ENCODE measurements around the gene SULT1A4.
"Not testable (repeated sequence)": the region's sequence is repeated elsewhere in the genome, so short reads cannot be mapped to it uniquely, and the experiment has no call there.

Gene SULT1A4

GRCh38 chr16:29459706-29460646 is at the start of gene SULT1A4:
Gene SULT1A4 (plus strand): TSS chr16:29459913. CDS start chr16:29461386, 1,473 bp downstream.
- not testable (repeated sequence) for DNase-seq (ENCODE audit: low read depth)

- DNase-seq (ENCODE audit: low read depth), result not testable (repeated sequence)
Measured at GRCh38 chr16:29423587-29423986, 36.1 kb upstream of the SULT1A4 start.

DNA sequence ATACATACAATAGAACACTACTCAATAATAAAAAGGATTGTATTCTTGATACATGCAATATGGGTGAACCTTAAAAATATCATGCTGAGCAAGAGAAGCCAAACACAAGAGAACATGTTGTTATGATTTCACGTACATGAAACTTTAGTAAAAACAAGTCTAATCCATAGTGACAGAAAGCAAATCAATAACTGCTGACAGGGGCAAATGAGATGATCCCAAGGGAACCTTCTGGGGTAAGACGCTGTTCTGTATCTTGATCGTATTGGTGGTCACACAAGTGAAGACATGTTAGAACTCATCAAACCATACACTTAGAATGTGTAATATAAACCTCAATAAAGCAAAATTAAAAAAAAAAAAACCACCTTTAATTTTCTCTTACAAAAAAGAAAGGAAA is 34.3 kb upstream of the SULT1A4 start:
- not testable (repeated sequence) for DNase-seq (ENCODE audit: low read depth)

- DNase-seq (ENCODE audit: low read depth), result not testable (repeated sequence)
Measured at GRCh38 chr16:29453754-29454153, 6.0 kb upstream of the SULT1A4 start.

DNA sequence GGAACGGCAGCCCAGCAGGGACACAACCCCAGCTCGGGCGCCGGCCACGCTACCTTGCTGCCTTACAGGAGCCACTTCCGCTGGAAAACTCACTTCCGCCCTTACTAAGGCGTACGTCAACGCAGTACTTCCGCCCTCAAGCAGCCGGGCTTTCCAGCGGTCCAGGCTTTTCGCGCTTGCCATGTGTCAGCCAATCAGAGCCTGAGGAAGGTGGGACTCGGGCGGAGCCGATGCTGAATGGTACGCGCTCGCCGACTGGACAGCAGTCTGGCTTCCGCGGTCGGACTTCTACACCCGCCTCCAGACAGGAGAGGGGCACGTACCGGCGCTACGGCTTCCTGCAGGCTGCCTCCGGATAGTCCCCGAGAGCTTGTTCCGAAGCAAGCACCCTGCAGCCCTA is 5.4 kb upstream of the SULT1A4 start, which contains the start of the genes BOLA2 and SLX1B:
Gene BOLA2 (minus strand): TSS at position 83 of the 400 bp plus-strand sequence. CDS start 98 bp downstream, outside the sequence.
Gene SLX1B (plus strand): TSS at position 265 of the 400 bp plus-strand sequence.
- not testable (repeated sequence) for DNase-seq (ENCODE audit: low read depth)

GRCh38 chr16:29454828-29455227 is 4.9 kb upstream of the SULT1A4 start:
- DNase-seq (ENCODE audit: low read depth), result not testable (repeated sequence)

- DNase-seq (ENCODE audit: low read depth), result not testable (repeated sequence)
Measured at GRCh38 chr16:29457660-29458059, 2.1 kb upstream of the SULT1A4 start.

GRCh38 chr16:29460647-29461030 is 926 bp downstream of the SULT1A4 start:
- not testable (repeated sequence) for DNase-seq (ENCODE audit: low read depth)

DNA sequence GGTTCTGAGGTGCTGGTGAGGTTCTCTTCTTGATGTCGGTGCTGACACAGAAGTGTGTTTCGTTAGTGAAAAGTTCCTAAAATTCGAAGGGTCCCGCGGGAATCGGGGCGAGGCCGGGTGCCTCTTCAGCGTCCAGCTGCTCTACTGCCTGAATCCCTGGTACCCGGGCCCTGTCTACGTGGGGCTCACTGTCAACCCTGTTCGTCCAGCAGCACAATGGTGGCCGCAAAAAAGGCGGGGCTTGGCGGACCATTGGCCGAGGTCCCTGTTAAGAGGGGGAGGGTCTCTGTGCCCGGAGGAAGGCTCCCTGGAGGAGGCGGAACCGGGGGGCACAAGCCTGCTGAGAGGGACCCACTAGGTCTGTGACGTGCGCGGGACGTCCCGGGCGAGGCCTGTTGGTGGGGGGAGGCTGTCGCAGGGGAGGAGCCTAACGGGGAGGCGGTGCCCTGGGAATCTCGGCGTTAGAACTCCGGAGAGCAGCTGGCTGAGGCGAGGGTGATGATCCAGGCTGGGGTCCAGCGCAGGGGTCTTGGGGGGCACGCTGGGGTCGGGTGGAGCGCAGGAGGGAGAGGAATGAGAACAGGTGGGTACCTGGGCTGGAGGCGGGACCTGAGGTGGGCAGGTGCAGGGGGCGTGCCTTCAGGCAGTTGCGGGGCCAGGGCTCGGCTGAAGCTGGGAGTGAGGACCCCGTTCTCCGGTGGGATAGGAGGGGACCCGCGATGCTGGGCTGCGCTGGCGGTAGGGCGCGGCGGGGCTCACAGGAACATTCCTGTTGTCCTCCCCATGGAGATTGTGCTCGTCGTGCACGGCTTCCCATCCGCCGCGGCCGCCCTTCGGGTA is 6.5 kb downstream of the SULT1A4 start:
- DNase-seq (ENCODE audit: low read depth), result not testable (repeated sequence)

DNA sequence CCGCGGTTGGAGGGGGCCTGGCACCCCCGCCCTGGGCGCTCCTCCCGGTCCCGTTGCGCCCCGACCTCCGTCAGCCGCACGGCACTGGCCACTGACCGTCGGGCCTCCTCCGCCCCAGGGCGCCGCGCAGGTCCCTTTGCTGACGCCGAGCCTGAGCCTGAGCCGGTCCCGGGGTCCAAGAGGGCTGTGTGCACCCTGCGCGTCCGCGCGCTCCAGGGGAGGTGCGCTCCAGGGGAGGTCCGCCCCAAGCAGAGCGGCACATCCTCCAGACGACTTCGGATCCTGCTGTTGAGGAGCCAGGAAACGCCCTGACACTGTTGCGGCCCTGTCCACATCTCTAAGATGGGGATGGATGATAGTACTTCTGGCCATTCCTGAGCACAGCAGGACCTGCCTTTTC is 7.2 kb downstream of the SULT1A4 start:
- DNase-seq (ENCODE audit: low read depth), result not testable (repeated sequence)

GRCh38 chr16:29467654-29468366 is 8.1 kb downstream of the SULT1A4 start:
- DNase-seq (ENCODE audit: low read depth), result not testable (repeated sequence)

- DNase-seq (ENCODE audit: low read depth), result not testable (repeated sequence)
Measured at GRCh38 chr16:29469660-29470059, 9.9 kb downstream of the SULT1A4 start.

GRCh38 chr16:29472065-29472464 is 12.4 kb downstream of the SULT1A4 start:
- DNase-seq (ENCODE audit: low read depth), result not testable (repeated sequence)

DNA sequence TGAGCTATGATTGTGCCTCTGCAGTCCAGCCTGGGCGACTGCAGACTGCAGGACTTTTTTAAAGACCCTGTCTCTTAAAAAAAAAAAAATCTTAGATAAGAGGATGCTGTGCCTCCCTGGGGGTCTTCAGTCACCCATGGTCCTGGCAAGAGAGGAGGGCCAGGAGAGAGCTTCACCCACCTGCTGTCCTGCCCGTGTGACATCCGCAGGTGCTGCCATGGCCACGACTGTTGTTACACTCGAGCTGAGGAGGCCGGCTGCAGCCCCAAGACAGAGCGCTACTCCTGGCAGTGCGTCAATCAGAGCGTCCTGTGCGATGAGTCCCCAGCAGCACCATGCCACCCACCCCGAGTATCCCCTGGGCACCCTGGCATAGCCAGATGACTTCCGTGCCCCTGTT is 22.6 kb downstream of the SULT1A4 start:
- DNase-seq (ENCODE audit: low read depth), result not testable (repeated sequence)

DNA sequence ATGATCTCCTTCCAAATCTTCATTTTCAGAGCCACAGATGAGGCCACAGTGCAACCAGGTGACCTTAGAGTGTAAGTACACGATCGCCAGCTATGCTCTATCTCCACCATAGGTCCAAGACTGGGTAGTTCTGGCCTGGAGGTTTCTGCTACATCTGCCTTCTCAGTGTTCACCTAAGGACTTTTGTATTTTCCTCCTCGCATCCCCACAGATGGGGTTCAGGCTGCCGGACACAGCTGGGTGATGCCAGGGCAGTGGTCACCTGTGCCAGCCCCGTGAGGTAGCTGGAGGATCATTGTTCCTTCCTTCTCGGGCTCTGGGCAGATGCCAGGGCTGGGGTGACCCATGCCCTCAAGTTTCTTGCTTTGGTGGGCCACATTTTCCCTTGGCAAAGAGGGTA is 46.6 kb downstream of the SULT1A4 start, which contains the start of gene NPIPB12:
Gene NPIPB12 (minus strand): TSS at position 101 of the 400 bp plus-strand sequence.
- not testable (repeated sequence) for DNase-seq (ENCODE audit: low read depth)
